Esophagus (tissue), 2 donors: ENCODE results near the gene TMEM179. TPM values are rescaled to one million over a fixed set of nuclear protein-coding genes. Genes with fewer than 3 reads are reported as not detected.
"Not testable (repeated sequence)": the region's sequence is repeated elsewhere in the genome, so short reads cannot be mapped to it uniquely, and the experiment has no call there.

Experiments used
- H3K27ac ChIP-seq, 2 donors: one replicate each; pipeline ENCODE4 v1.5.1; 2013; ENCODE audit warnings: low read depth in 2 of 2, mild to moderate bottlenecking in 2 of 2, inconsistent platforms in 1 of 2, low read length in 1 of 2, moderate library complexity in 1 of 2
- H3K27me3 ChIP-seq, 2 donors: one replicate each; pipeline ENCODE4 v1.6.1; 2013; ENCODE audit warnings: low read length in 2 of 2, control low read depth in 1 of 2, mild to moderate bottlenecking in 1 of 2; ENCODE audit not compliant: insufficient read depth in 2 of 2, control insufficient read depth in 1 of 2
- H3K36me3 ChIP-seq, 2 donors: one replicate each; pipeline ENCODE4 v1.6.1; 2013; ENCODE audit warnings: low read length in 1 of 2; ENCODE audit not compliant: control insufficient read depth in 2 of 2, insufficient read depth in 2 of 2
- H3K4me1 ChIP-seq, 2 donors: one replicate each; pipeline ENCODE4 v1.6.1; 2013; ENCODE audit warnings: low read length in 1 of 2; ENCODE audit not compliant: control insufficient read depth in 2 of 2, insufficient read depth in 2 of 2
- H3K4me3 ChIP-seq, 2 donors: one replicate each; pipeline ENCODE4 v1.5.1; 2013; ENCODE audit warnings: low read length in 2 of 2, mild to moderate bottlenecking in 2 of 2, low read depth in 1 of 2, moderate library complexity in 1 of 2
- H3K9me3 ChIP-seq, 2 donors: one replicate each; pipeline ENCODE4 v1.6.1; 2013; ENCODE audit warnings: mild to moderate bottlenecking in 2 of 2, low read depth in 1 of 2, low read length in 1 of 2, moderate library complexity in 1 of 2; ENCODE audit not compliant: control insufficient read depth in 2 of 2, insufficient read depth in 1 of 2
- WGBS, 2 donors: extraction: QIAGEN DNeasy Blood & Tissue Kit; methylation state at CpG; one replicate each; pipeline ENCODE4 v1.1.7; 2013; 5-methylcytosine and 5-hydroxymethylcytosine counted together
- polyA plus RNA-seq, 2 donors: library from polyadenylated mRNA; stranded (reverse); fragments of 200-250 nt; gene quantifications; one replicate each; pipeline ENCODE4 v1.2.3, GENCODE V29; 2013
- donor health status: healthy with polysubstance abuse.
- donor health status: Bipolar disorder and iron deficiency.

The TMEM179 gene
- polyA plus RNA-seq, result under 1 TPM; 0.02 to 0.06 TPM

DNA sequence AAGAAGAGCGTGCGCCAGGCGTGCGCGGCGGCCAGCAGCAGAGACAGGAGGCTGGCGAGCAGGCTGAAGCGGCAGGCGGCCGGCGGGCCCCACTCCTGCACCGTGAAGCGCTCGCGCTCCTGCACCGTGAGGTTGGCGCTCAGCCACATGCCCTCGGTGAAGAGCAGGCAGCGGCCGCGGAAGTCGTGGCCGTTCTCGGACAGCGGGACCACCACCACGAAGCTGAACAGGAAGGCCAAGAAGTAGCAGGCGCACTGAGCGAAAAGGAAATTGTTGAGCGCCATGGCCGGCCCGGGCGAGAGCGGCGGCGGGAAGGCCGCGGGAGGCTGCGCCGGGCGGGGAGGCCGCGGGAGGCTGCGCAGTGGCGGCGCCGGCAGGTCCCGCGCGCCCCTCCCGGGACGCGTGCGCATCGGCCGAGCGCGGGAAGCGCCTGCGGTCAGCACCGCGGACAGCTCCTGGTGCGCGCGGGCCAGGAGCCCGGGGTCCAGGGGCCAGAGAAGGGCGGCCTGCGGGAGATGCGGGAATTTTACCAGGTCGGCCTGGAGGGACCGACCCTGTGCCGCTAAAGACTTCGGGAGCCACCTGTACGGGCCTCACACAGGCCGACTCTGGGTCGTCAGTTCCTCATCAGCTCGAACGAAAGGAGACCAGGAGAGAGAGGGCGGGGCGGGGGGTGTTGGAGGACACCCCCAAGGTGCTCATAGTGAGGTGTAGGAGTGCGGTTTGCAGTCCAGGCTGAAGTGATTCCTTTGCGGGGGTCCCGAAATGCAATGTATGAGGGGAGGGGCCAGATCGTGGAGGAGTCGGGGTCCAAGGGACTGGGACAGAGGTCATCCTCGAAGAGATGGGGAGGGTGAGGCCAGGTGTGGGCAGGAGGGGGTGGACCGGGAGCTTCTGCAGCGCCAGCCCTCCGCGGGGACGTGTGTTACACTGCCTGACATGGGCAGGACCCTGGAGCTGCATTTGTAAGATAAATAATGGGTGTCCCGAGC is at the start of gene TMEM179:
TSS of gene TMEM179 (minus strand) at position 315 of the 992 bp plus-strand sequence. CDS start at position 284, 31 bp downstream.
- H3K27ac ChIP-seq, result no peak within 1 kb of the TSS
- 7 to 10% methylated on average over 87 to 91 of the region's 91 CpGs for WGBS, 2 donors
- H3K36me3 ChIP-seq, result no peaks in the 10 kb centered on the region
- H3K4me3 ChIP-seq, result no peak within 1 kb of the TSS
- H3K27me3 ChIP-seq, result peaks cover 0 to 4% of the 10 kb centered on the region in 2 donors
- H3K9me3 ChIP-seq, result no peaks in the 10 kb centered on the region
- no peaks in the 10 kb centered on the region for H3K4me1 ChIP-seq

DNA sequence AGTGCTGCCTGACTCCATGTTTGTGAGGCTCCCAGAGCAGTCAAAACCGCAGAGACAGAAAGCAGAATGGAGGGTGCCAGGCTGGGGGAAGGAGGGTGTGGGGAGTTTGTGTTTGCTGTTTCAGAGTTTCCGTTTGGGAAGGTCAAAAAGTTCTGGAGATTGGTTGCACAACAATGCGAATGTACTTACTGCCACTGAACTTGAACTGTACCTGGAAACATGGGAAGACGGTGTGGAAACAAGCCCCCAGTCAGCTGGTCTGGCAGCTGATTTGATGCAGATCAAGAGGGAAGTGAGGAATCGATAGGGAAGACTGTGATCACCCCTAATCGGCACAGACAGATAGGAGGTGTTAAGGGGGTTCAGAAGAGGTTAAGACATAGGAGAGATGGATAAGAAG is 49.5 kb upstream of the TMEM179 start:
- Histone ChIP-seq H3K27ac (no peak overlapping the region), H3K4me1 (peaks cover 0 to 3% of the 10 kb centered on the region in 2 donors), H3K36me3 (no peaks in the 10 kb centered on the region), H3K27me3 (no peaks in the 10 kb centered on the region), H3K4me3 (no peak overlapping the region), H3K9me3 (peaks cover 0 to 6% of the 10 kb centered on the region in 2 donors)
- WGBS, 2 donors, result 80 to 89% methylated on average over 6 of the region's 6 CpGs

DNA sequence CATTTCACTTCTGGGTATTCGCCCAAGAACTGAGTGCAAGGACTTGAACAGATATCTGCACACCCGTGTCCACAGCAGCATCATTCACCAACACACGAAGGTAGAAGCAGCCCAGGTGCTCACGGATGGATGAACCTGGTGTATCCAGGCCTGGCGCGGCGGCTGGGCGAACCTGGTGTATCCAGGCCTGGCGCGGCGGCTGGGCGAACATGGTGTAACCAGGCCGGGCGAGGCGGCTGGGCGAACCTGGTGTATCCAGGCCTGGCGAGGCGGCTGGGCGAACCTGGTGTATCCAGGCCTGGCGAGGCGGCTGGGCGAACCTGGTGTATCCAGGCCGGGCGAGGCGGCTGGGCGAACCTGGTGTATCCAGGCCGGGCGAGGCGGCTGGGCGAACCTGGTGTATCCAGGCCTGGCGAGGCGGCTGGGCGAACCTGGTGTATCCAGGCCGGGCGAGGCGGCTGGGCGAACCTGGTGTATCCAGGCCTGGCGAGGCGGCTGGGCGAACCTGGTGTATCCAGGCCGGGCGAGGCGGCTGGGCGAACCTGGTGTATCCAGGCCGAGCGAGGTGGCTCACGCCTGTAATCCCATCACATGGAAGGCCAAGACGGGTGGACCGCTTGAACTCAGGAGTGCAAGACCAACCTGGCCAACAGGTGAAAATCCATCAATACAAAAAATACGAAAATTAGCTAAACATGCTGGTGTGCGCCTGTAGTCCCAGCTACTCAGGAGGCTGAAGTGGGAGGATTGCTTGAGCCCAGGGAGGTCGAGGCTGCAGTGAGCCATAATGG is 48.8 kb upstream of the TMEM179 start:
- not testable (repeated sequence) for H3K4me1 ChIP-seq, H3K4me3 ChIP-seq, H3K27me3 ChIP-seq, H3K36me3 ChIP-seq, H3K9me3 ChIP-seq, H3K27ac ChIP-seq
- WGBS, 2 donors, result 95% methylated on average over 38 to 52 of the region's 52 CpGs

DNA sequence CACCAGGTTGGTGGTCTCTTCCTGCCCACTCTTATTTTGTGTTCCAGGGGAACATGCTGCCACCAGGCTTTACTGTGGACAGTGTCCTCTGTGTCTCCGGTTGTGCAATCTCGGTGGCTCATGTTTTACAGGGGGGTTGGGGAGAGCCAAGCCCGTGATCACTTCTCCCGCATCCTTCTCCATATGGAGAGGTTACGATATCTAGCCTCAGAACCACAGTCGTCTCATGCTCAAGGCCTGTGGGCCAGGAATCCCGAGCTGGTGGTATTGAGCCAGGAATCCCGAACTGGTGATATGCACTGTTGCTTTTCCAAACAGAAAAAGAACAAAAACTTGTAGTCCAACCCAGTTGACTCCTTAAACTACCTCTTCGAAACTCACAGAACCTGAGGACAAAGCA is 47.8 kb upstream of the TMEM179 start:
- Histone ChIP-seq H3K4me1 (peaks cover 0 to 3% of the 10 kb centered on the region in 2 donors), H3K36me3 (no peaks in the 10 kb centered on the region), H3K9me3 (peaks cover 0 to 6% of the 10 kb centered on the region in 2 donors), H3K27me3 (no peaks in the 10 kb centered on the region), H3K4me3 (no peak overlapping the region), H3K27ac (no peak overlapping the region)
- 94% methylated on average over 9 of the region's 9 CpGs for WGBS, 2 donors

DNA sequence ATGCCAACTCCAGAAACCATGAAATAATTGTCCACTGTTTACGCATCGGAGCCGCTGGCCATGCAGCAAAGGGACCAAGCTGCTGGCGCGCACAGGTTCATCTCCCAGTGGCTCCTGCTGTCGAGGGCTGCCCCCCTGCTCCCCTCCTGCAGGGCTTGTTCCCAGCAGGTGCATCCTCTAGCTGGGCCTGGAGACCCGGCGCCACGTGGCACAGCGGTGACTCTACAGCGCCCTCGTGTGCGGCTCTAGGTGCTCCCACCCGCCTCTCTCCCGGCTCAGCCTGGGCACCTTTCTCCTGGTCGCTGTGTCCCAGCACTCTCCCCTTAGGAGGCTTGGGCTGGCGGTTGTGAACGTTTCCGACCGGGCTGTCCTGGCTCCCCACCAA is 47.3 kb upstream of the TMEM179 start:
- WGBS, 2 donors, result 84 to 86% methylated on average over 20 of the region's 20 CpGs
- Histone ChIP-seq H3K4me1 (peaks cover 0 to 3% of the 10 kb centered on the region in 2 donors), H3K27ac (no peak overlapping the region), H3K27me3 (no peaks in the 10 kb centered on the region), H3K36me3 (no peaks in the 10 kb centered on the region), H3K4me3 (no peak overlapping the region), H3K9me3 (peaks cover 0 to 6% of the 10 kb centered on the region in 2 donors)

DNA sequence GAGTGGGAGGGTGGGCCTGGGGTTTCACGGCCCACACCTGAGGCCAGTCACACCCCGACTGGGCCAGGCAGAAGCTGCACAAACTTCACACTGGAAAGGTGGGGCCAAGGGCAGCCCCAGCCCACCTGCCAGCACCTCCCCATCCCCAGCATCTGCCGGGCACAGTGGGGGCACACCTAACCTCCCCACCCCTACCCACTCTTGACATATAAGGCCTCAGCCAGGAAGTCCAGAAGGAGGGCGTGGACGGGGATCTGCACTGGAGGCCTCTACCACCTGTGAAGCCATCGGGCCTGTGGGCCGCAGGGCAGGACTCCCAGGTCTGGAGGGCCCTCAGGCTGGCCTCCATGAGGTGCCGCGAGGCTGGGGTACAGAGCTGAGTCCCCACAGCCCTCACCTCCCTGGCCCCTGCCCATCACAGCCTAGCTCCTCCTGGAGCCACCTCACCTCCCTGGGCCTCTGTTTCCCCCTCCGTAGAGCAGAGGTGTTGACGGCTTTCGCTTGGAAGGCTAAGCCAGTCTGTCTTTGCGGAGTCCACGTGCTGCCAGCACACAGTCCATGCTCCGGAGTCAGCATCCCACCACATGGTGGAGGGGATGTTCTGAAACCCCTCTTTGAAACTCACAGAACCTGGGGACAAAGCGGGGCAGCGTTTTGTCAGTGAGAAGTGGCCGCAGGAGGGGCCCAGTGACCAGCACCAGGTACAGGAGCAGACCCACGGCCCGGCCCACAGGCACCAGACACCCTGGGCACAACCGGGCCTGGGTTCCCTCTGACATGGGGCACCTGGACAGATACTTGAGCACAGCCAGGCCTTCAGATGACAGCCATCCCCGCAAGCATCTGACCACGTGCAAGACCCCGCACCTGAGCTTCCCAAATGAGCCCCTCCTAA is 46.7 kb upstream of the TMEM179 start:
- 83 to 87% methylated on average over 24 of the region's 24 CpGs for WGBS, 2 donors
- Histone ChIP-seq H3K4me1 (peaks cover 0 to 3% of the 10 kb centered on the region in 2 donors), H3K27ac (no peak overlapping the region), H3K27me3 (no peaks in the 10 kb centered on the region), H3K36me3 (no peaks in the 10 kb centered on the region), H3K4me3 (no peak overlapping the region), H3K9me3 (peaks cover 0 to 6% of the 10 kb centered on the region in 2 donors)

DNA sequence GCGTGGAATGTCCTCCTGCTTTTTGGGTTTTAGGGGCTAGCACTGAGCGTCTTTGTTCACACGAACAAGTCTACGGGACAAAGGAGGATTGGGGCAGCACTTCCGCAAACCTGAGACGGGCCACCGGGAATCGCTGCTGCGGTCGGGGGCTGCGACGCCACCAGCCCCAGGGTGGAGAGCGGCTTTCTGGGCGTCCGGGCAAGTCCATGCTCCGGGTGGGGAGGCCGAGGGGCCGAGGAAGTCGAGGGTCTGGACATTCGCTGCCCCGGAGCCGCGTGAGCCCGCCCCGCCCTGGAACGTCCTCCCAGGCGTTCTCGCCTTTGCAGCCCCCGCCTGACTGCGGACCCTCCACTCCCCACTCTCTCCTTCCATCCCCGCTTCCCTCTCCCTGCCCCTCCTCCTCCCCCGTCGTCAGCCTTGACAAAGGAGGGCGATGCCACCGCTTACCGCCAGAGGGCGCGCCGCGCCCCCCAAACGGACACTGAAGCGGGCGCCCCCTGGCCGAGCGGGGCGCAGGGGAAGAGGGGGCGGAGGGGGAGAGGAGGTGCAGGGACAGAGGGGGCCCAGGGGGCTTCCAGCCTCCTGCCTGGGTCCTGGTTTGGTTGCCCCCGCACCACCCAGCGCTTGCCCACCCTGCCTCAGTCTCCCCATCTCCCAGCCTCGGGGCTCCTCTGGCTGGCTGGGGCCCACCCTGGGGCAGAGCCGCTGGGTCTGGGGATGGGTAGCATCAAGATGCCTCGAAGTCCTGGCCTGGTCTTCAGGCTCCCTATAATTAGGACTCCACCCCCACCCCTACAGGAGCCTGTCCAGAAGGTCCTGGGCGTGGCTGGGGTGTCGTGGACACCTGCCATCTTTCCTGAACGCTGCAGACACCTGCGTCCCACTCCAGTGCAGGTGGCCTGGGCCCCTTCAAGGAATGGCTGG is 45.7 kb upstream of the TMEM179 start:
- 7 to 10% methylated on average over 34 to 56 of the region's 56 CpGs for WGBS, 2 donors
- Histone ChIP-seq H3K36me3 (no peaks in the 10 kb centered on the region), H3K4me3 (peak overlapping the region in 1 of 2 donors; percentile 18), H3K27ac (no peak overlapping the region), H3K9me3 (peaks cover 0 to 2% of the 10 kb centered on the region in 2 donors), H3K4me1 (peaks cover 0 to 3% of the 10 kb centered on the region in 2 donors), H3K27me3 (no peaks in the 10 kb centered on the region)

DNA sequence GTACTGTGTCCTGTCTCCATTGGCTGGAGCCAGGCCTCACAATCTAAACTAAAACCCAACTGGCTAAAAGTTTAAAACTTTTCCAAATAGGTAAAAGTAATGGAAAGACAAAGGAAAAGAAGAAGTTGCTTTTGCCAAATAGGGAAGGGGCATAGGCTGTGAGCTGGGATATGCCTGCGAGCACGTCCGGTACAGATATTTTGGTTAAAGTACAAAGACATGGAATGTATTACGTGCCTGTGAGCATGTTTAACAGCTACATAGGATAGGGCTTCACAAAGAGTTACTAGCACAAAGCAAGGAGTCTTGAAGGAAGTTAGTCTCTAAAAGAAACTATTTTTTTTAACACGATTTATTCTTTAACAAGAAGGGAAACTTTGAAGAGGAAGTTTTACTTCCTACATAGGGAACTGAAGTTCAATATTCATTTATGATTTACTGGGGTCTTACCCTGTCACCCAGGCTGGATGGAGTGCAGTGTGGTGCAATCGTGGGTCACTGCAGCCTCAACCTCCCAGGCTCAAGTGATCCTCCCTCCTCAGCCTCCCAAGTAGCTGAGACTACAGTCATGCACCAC is 43.0 kb upstream of the TMEM179 start:
- no peak overlapping the region for H3K4me3 ChIP-seq
- 69 to 71% methylated on average over 6 of the region's 6 CpGs for WGBS, 2 donors

More for the DNA sequence above, 43.0 kb upstream of the TMEM179 start:
- Histone ChIP-seq H3K27ac (no peak overlapping the region), H3K27me3 (no peaks in the 10 kb centered on the region), H3K36me3 (no peaks in the 10 kb centered on the region), H3K4me1 (peaks cover 0 to 3% of the 10 kb centered on the region in 2 donors), H3K9me3 (peaks cover 0 to 2% of the 10 kb centered on the region in 2 donors)
